ENCODE data around the gene DDX50. TPM values are rescaled to one million over a fixed set of nuclear protein-coding genes. Genes with fewer than 3 reads are reported as not detected.
"Not testable (repeated sequence)": the region's sequence is repeated elsewhere in the genome, so short reads cannot be mapped to it uniquely, and the experiment has no call there.

The DDX50 gene, protein sequence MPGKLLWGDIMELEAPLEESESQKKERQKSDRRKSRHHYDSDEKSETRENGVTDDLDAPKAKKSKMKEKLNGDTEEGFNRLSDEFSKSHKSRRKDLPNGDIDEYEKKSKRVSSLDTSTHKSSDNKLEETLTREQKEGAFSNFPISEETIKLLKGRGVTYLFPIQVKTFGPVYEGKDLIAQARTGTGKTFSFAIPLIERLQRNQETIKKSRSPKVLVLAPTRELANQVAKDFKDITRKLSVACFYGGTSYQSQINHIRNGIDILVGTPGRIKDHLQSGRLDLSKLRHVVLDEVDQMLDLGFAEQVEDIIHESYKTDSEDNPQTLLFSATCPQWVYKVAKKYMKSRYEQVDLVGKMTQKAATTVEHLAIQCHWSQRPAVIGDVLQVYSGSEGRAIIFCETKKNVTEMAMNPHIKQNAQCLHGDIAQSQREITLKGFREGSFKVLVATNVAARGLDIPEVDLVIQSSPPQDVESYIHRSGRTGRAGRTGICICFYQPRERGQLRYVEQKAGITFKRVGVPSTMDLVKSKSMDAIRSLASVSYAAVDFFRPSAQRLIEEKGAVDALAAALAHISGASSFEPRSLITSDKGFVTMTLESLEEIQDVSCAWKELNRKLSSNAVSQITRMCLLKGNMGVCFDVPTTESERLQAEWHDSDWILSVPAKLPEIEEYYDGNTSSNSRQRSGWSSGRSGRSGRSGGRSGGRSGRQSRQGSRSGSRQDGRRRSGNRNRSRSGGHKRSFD
- 47.2 and 48.8 TPM in 2 replicates for total RNA-seq

DNA sequence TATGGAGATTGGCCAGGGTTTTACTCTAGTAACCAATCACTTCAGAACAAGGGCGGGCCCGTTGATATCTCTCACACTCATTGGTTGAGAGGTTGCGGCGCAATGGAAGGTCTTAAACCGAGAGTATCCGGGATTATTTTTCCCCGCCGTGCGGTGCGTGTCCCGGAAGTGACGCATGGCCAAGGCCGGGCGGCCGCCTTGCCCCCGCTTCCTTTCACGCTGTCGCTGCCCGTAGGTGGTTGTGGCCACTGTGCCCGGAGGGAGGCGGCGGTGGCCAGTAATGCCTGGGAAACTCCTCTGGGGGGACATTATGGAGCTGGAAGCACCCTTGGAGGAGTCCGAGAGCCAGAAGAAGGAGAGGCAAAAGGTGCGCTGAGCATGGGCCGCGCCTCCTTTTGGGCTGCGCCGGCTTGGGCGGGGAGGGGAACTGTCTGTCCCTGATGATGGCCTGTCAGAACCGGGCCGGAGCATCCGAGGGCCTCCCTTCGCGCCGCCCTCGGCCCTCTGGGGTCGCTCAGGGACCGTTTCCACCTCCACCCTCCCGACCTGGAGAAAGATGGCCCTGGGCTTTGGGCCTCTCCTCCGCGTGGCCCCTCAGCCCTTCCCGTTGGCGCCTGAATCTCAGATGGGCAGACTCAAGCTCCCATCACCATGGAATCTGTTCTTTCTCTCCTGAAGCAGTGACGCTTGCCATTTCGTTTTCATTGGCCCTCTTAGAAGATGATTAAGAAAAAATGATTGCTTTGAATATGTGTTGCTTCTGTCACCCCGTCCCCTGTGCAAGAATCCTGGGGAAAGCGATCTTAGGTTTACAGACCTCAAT is at the start of gene DDX50:
Gene DDX50, plus strand, starts transcription at position 211 of the 823 bp plus-strand sequence. Its CDS starts 70 bp downstream, at position 281.
- intact Hi-C loops (cut with micrococcal nuclease) = loop anchor here (1.0 to 5.0 kb wide), 10 partner anchors 55 to 506 kb away; partner anchors contain the start of genes CCAR1, DDX21, DNA2 and RUFY2

DNA sequence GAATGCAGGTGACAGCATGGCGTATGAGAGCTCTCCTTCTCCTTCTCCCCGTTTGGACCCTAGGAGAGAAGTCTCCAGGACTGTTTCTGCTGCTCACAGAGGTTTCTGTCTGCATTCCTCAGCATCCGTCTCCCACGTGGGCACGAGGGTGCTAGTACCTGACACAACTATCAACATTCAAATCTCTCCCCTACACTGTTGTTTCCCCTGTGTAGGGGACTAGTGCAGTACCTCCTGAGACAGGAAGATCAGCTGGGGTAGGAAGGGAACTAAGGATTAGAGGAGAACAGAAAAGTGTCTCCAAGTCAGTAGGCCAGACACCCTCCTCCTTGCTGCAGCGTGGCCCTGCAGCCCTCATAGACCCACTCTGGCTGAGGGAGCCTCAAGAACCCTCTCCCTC is 44.8 kb upstream of the DDX50 start:
- intact Hi-C loops (cut with micrococcal nuclease) = no loop called here

DNA sequence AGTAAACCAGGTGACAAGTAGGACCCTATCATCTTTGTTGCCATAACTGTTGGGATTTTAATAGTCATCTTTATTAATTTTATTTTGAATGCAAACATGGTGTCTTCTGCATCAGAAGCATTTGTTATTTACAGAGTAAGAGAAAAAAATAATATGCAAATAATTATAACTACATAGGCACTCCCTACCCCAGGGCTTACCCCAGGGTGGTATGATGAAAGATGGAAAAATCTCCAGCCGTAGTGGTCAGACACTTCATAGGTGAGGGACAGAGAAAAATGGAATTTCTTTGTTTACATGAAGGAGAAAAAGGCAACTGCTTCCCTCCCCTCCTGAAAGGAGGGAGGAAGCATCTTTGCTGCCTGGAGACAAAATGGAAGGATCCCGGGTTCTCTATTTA is 44.1 kb upstream of the DDX50 start:
- intact Hi-C loops (cut with micrococcal nuclease) = no loop called here

DNA sequence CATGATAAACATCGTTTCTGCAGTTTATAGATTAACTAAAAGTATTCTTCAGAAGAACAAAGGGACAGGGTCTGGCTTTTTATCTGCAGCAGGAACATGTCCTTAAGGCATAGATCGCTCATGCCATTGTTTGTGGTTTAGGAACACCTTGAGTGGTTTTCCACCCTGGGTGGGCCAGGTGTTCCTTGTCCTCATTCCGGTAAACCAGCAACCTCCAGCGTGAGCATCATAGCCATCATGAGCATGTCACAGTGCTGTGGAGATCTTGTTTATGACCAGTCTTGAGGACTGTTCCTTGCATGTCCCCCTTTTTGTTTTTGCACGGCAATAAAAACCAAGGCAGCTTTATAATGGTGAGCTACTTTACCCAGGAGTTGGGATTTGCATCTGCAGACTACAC is 39.9 kb upstream of the DDX50 start:
- intact Hi-C loops (cut with micrococcal nuclease) = no loop called here

DNA sequence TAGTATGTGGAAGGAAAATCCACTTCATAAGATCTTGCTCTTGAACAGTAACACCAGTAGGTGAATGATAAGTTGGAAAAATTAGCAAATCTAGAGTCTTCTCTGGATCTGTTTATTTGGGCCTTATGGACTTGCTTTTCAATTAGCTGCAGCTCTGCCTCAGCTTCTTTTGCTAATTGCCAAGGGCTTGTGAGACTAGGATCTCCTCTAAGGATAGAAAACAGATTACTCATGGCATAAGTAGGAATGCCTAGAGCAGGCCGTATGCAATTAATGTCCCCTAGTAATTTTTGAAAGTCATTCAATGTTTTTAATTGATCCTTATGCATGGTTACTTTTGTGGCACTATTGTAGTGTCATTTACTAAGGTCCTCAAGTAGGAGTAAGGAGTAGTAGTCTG is 36.5 kb upstream of the DDX50 start:
- intact Hi-C loops (cut with micrococcal nuclease) = no loop called here

DNA sequence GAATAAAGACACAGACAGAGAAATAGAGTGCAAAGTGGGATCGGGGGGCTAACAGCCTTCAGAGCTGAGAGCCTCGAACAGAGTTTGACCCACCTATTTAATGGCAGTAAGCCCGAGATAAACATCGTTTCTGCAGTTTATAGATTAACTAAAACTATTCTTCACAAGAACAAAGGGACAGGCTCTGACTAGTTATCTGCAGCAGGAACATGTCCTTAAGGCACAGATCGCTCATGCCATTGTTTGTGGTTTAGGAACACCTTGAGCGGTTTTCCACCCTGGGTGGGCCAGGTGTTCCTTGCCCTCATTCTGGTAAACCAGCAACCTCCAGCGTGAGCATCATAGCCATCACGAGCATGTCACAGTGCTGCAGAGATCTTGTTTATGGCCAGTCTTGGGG is 32.9 kb upstream of the DDX50 start:
- intact Hi-C loops (cut with micrococcal nuclease) = not testable (repeated sequence)

DNA sequence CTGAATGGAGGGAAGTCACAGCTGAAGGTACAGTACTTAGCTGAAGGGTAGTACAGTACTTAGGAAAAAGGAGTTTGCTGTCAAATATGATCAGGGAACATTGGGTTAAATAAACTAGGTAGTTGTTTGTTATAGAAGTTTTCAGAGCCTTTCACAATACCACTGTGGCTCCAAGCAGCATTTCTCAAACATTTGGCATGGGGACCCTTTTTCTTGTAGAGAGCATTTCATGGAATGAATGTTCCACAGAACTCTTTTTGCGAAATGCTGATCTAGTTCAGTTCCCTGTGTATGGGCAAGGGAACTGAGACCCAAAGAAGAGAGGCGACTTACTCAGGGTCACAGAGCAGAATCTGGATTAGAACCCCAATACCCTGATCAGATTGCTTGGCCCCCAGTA is 31.5 kb upstream of the DDX50 start:
- intact Hi-C loops (cut with micrococcal nuclease) = no loop called here

DNA sequence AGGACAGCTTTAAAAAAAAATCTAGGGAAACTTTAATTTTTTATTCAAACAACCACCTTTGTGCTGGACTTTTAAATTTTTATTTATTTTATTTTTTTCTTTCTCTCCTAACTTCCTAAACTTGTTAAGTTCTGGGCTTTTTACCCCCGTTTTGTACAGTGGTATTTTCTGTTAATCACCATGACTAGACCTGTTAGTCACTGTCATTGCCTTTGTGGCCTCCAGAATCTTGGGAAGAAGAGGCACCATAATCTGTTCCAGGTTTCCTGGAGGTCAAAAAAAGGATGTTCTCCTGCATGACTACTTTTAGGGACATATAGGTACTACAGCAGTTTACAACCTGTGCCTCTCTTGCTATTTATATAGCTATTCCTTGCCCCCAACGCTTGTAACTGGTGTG is 31.1 kb upstream of the DDX50 start:
- intact Hi-C loops (cut with micrococcal nuclease) = no loop called here

DNA sequence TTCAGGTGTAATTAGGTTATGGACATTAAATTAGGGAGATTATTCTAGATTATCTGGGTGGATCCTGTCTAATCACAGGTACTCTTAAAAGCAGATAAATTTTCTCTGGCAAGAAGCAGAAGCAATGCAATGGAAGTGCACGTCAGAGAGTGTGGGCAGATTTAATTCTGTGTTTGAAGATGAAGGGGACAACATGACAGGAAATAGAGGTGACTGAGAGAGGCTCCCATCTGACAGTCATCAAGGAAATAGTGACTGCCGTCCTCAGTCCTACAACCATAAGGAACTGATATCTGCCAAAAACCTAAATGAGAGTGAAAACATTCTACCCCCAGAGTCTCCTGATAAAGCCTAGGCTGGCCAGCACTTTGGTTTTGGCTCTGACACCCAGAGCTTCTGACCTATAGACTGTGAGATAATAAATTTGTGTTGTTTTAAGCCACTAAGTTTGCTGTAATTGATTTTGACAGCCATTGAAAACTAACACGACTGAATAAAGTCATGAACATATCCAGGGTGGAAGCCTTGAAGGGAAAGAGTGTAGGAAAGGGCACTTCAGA is 30.5 kb upstream of the DDX50 start:
- intact Hi-C loops (cut with micrococcal nuclease) = no loop called here

DNA sequence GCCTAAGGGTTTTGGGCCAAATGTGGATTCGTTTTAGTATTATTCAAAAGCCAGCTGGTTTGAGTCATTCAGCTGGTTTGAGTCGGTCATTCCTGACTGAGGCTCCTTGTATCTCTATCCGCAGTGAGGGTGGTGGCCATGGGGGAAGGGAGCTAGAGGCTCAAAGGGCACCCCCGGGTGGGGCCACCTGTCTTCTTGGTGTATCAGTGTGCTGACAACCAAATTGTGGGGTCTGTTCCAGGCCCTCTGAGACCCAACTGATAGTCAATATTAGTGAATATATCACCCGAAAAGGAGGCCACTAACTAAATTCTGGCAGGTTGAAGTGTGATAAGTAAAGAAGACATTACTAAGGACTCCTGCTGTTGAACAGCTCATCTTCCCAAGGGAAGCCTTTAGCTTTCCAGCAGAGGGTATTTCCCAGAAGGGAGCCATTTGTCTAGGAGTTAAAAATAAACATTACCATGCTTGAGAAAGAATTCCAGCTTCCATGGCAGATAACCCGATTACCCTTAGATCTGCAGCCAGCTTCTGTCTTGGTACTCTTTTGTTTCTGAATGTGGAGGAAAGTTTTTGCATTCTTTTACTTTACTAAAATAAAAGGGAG is 29.9 kb upstream of the DDX50 start:
- intact Hi-C loops (cut with micrococcal nuclease) = no loop called here

DNA sequence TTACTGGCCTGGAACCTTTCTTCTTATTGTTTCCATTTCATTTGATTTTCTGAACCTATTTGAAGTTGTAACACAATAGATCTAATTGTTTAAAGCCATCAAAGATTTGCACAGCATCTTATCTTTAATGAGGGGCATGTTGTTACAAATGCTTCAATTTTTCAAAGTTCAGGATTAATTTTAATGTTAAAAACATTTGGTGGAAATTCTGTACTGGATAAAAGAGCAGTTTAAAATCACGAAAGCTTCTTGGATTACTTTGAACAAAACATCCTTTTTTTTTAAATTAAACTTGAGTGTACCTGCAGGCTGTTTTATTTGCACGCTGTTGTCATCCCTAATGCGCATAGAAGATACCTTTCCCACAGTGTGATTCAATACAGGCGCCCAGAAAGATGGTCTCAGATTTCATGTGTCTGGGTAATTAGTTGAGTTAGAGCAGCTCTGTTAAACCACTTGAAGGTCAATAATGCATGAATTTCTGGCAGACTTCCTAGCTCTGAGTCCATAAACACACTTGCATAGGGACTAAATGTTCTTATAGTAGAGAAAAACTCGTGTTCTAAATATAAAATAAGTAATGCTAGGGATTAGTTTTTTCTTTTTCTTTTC is 29.3 kb upstream of the DDX50 start:
- intact Hi-C loops (cut with micrococcal nuclease) = no loop called here

DNA sequence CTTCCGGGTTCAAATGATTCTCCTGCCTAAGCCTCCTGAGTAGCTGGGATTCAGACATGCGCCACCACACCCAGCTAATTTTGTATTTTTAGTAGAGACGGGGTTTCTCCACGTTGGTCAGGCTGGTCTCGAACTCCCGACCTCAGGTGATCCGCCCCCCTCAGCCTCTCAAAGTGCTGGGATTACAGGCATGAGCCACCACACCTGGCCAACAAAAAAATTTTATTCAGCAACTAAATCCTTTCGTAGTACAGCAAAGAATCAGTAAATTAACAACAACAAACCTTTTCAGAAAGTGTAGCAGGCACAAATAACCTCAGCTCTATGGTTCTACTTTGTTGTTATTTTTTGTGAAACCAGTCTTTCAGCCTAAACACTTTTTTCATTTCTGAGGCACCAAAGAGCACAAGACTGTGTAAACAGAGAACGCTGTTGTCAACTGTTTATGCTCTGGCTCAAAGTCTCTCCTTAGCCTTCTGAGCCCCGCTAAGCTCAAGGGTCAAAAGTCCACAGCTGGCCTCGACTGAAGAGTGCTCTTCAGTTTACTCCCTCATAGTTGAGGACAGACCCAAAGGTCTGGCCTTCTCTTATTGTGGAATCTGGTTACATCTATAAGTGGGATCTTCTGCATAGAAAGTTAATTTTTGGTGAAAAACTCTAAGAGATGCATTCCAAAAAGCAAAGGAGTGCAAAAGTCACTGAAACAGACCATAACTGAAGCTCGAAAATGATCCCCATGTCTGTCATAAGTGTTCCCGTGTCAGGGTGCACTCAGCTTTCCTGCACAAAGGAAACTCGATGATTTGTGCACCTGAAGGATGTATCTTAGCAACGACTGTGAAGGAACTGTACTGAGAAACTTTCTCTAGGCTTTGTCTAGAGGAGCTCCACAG is 24.6 kb upstream of the DDX50 start:
- intact Hi-C loops (cut with micrococcal nuclease) = loop anchor here (2.0 kb wide), 1 partner anchor 20 kb away; no protein-coding TSS in a partner anchor

DNA sequence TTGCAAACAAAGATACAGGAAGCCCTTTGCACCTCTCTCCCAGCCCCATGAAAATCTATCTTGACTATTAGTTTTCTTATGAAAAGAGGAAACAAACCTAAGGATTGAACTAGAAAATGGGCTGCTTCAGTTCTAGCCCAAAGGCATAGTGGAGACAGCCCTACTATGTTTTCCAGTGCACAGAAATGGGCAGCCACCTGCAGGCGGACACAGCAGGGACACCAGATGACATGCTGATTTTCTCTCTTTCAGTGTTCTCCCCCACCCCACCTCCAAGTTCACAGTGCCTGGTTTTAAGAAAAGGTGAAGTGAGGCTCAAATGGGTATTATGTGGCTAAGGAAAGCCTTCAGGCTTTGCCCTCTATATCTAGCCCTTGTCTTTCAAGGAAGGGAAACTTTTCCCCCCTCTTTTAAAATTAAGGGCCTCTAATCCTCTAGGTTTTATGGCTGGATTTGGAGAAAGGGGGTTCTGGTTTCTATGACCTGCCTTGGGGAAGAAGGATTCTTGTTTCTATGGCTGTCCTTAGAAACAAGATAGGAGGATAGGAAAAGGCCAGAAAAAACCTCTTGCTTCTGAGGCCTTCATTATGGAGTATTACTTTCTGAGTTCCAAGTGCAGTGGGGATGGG is 23.5 kb upstream of the DDX50 start:
- intact Hi-C loops (cut with micrococcal nuclease) = loop anchor here (2.0 kb wide), 1 partner anchor 19 kb away; no protein-coding TSS in a partner anchor

DNA sequence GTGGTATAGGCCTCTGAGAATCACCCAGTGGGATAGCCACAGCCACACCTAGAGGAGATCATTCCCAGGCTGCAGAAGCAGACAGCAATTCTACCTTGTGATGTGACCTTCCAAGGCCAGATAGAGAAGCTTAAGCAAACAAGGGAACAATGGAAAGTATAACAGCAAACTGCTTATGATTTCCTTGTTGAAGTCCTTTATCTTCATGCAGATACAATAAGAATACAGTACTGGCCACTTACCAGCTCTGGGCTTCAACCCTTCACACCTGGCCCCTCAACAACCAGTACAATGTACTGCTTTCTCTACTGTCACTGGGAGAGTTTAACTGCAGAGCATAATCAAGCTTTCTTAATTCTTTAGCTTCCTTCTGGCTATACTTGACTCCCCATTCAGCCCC is 22.6 kb upstream of the DDX50 start:
- intact Hi-C loops (cut with micrococcal nuclease) = no loop called here

DNA sequence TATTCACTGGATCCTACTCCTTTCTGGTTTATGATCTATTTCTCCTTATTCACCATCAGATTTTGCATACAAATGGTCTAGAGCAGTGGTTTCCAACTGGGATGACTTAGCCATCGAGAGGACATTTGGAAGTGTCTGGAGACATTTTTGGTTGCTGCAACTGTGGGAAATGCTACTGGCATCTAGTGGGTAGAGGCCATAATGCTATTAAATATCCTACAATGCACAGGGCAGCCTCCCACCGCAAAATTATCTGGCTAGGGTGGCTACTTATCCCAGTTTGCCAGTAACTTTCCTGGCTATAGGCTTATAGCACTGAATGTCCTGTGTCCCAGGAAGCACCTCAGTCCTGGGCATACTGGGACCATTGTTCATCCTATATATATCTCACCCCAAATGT is 21.5 kb upstream of the DDX50 start:
- intact Hi-C loops (cut with micrococcal nuclease) = no loop called here

DNA sequence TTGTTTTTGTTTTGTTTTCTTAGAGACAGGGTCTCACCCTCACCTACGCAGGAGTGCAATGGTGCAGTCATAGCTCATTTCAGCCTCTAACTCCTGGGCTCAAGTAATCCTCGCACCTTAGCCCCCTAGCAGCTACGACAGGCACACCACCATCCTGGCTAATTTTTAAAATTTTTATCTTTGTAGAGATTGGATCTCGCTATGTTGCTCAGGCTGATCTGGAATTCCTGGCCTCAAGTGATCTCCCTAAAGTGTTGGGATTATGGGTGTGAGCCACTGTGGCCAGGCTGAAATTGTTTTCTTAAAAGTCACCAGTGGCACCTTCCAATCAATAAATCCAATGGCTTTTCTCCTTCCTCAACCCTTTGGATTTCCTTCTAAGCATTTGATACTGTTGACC is 20.9 kb upstream of the DDX50 start:
- intact Hi-C loops (cut with micrococcal nuclease) = no loop called here

DNA sequence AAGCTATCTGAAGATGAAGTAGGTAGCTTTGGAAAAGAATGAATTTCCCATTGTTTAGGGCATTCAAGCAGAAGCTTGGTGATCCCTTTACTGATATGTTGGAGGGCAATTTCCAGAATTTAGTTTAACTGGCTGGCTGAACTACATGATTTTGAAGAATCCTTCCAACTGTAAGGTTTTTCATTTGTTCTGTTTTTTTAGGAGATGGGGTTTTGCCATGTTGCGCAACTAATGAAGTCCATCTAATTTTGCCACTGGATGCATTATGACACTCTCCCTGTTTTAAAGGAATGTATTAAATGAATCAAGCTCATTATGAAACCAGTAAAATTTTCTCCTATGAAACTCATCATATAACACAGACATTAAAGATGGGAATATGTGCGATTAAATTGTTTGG is 6.1 kb upstream of the DDX50 start:
- intact Hi-C loops (cut with micrococcal nuclease) = loop anchor here (10.0 kb wide), 2 partner anchors 100 to 680 kb away; no protein-coding TSS in a partner anchor

DNA sequence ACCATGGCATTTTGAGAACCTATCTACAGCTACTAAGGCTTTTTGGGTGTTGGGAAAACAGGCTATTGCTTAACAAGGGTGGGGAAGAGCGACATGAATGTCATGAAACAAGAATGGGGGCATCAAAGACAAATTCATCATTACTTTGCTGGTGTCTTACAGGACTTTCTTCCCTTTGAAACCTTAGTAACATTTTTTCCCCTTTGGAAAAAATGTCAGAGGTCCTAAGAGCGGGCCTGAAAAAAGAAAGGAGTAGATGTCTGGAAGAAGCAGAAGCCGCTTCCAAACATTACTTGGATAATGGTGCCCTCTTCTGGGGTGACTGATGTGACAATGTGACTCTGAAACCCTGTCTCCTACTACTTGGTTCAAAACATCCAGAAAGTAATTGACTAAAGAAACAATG is 3.8 kb upstream of the DDX50 start:
- intact Hi-C loops (cut with micrococcal nuclease) = loop anchor here (2.0 to 10.0 kb wide), 4 partner anchors 21 to 683 kb away; no protein-coding TSS in a partner anchor
